ENCODE results near the gene CSRP3.
"Not testable (repeated sequence)": the region's sequence is repeated elsewhere in the genome, so short reads cannot be mapped to it uniquely, and the experiment has no call there.

Gene CSRP3

DNA sequence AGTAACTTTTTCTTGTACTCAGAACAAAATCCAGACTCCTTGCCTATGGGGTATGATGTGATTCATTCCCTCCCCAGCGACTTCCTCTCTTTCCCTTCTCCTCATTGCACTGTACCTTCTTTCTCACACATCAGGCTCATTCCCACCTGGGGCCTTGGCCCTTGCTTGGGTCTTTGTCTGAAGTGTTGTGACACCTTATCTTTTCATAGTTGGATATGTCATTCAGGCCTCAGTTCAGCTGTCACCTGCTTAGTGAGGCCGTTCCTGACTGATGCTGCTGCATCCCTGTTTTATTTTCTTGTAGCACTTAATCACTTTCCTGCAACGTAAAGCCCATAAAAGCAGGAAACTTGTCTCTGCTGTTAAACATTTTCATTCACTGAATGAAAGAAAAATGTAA lies 44.9 kb downstream of the CSRP3 start:
- no peak for DNase-seq (ENCODE audit: low read depth)
- no peak overlapping the region for H3K4me3 ChIP-seq (ENCODE audit: low read depth, low read length)

DNA sequence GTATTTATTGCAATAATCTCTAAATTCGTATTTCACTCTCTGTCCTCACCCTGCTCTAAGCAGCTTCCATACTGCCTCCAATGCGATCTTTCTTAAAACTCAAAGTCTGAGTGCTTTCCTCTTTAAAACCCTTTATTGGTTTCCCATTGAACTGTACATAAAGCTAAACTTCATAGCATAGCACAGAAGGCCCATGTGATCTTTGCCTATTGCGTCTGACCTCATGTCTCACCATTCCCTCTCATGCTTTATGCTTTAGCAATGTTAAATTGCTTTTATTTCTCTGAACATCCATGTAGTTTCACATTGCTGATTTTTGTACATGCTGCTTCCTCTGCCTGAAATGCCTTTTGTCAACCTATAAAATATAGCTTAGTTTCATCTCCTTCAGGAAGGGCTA lies 56.5 kb downstream of the CSRP3 start:
- H3K4me3 ChIP-seq (ENCODE audit: low read depth, low read length): no peak overlapping the region
- DNase-seq (ENCODE audit: low read depth): no peak

DNA sequence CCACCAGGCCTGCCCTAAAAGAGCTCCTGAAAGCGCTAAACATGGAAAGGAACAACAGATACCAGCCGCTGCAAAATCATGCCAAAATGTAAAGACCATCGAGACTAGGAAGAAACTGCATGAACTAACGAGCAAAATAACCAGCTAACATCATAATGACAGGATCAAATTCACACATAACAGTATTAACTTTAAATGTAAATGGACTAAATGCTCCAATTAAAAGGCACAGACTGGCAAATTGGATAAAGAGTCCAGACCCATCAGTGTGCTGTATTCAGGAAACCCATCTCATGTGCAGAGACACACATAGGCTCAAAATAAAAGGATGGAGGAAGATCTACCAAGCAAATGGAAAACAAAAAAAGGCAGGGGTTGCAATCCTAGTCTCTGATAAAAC lies 64.9 kb downstream of the CSRP3 start:
- not testable (repeated sequence) for DNase-seq (ENCODE audit: low read depth); H3K4me3 ChIP-seq (ENCODE audit: low read depth, low read length)

DNA sequence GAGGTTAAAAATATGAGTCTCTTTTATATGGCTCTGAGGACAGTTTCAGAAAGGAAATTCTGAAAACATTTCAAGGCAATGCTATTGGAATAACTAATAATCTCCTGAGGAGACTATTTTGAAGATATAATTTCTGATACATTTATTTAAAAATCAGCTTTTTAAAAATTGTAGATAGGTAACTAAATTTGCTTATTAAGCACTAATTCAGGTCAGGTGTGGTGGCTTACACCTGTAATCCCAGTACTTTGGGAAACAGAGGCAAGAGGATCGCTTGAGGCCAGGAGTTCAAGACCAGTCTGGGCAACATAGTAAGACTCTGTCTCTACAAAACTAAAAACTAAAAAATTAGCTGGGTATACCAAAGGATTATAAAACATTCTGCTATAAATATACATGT lies 67.8 kb downstream of the CSRP3 start:
- no peak overlapping the region for H3K4me3 ChIP-seq (ENCODE audit: low read depth, low read length)
- DNase-seq (ENCODE audit: low read depth): no peak
